Psoas muscle (tissue), 8 donors: ENCODE results near the gene OR6T1. TPM values are rescaled to one million over a fixed set of nuclear protein-coding genes. Genes with fewer than 3 reads are reported as not detected.

Experiments used
- ATAC-seq, 4 donors: fragments of 200-7000 bp; cut with Tn5 transposase; one replicate each; pipeline ENCODE4 v1.9.1; 2020; ENCODE audit warnings: moderate library complexity in 3 of 4, mild to moderate bottlenecking in 2 of 4
- DNase-seq, 2 donors: peaks; one replicate each; pipeline ENCODE4 v3.0.0-alpha.2; 2020
- H3K27ac ChIP-seq: fragments of 200-600 bp; one replicate; pipeline ENCODE4 v1.8.0; 2022
- H3K27me3 ChIP-seq, 3 donors: fragments of 200-600 bp in 1 of 3; one replicate each; pipeline versions ENCODE4 v1.6.1 to v1.8.0; 2013 to 2022; ENCODE audit warnings: low read length in 2 of 3, mild to moderate bottlenecking in 2 of 3, moderate library complexity in 1 of 3; ENCODE audit not compliant: insufficient read depth in 3 of 3
- H3K36me3 ChIP-seq, 2 donors: fragments of 200-600 bp in 1 of 2; one replicate each; pipeline versions ENCODE4 v1.6.1 to v1.8.0; 2013 to 2022; ENCODE audit warnings: low read depth in 1 of 2, mild to moderate bottlenecking in 1 of 2, moderate library complexity in 1 of 2; ENCODE audit not compliant: insufficient read depth in 1 of 2
- H3K4me1 ChIP-seq: fragments of 200-600 bp; one replicate; pipeline ENCODE4 v1.8.0; 2022
- H3K4me3 ChIP-seq: fragments of 200-600 bp; one replicate; pipeline ENCODE4 v1.8.0; 2022; ENCODE audit warnings: mild to moderate bottlenecking
- H3K9me3 ChIP-seq: fragments of 200-600 bp; one replicate; pipeline ENCODE4 v1.8.0; 2022
- WGBS, 3 donors: extraction: QIAGEN DNeasy Blood & Tissue Kit; methylation state at CpG; one replicate each; pipeline versions ENCODE4 v1.1.6 to v1.1.7; 2013; 5-methylcytosine and 5-hydroxymethylcytosine counted together
- intact Hi-C, 2 donors: fragments of 100-400 bp; cut with DNase I; formaldehyde crosslinking; loops; one replicate each; pipeline versions ENCODE4 v1.11.0 to v1.14.2; 2022
- polyA plus RNA-seq, 3 donors: library from polyadenylated mRNA; stranded (reverse); fragments of 200-250 nt; gene quantifications; one replicate each; pipeline ENCODE4 v1.2.3, GENCODE V29; 2013
- total RNA-seq, 4 donors: library from RNA; stranded (reverse); fragmentation: NEBNext Ultra II Directional in 2 of 4; extraction: Animal tissue kit (Norgen Biotek cat#: 25700) in 2 of 4; gene quantifications; one replicate each; pipeline versions ENCODE4 v1.2.1 to v1.2.4, GENCODE V29; 2021 to 2023
- TF ChIP-seq, protein P1 (sequence below): fragments of 200-600 bp; IDR thresholded peaks from one replicate; pipeline ENCODE4 v1.8.0; 2022; ENCODE audit warnings: antibody characterized with exemption
- donor health status: healthy with polysubstance abuse.
- donor health status: DM: no; HTN: no; CAD: no; lungs with moderate emphysema.
- donor health status: Bipolar disorder and iron deficiency.
- donor health status: healthy.
- donor health status: DM: yes; HTN: yes; CAD: no.
- donor health status: DM: no; HTN: no; CAD: no.
- donor health status: DM: no; HTN: no; CAD: no.
- donor health status: DM: yes; HTN: yes; CAD: no.

Gene OR6T1
- total and polyA plus RNA-seq, 7 donors = not detected

DNA sequence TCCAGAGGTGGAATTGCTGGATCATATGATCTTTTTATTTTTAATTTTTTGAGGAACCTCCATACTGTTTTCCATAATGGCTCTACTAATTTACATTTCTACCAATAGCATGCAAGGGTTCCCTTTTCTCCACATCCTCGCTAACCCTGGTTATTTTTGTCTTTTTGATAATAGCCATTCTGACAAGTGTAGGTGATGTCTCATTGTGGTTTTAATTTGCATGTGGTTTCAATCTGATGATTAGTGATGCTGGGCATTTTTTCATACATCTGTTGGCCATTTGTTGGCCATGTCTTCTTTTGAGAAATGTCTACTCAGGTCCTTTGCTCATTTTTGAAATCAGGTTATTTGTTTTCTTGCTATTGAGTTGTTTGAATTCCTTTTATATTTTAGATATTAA lies 19.6 kb downstream of the OR6T1 start:
- ATAC-seq (no peak), DNase-seq (no peak)
- TF ChIP-seq, protein P1, sequence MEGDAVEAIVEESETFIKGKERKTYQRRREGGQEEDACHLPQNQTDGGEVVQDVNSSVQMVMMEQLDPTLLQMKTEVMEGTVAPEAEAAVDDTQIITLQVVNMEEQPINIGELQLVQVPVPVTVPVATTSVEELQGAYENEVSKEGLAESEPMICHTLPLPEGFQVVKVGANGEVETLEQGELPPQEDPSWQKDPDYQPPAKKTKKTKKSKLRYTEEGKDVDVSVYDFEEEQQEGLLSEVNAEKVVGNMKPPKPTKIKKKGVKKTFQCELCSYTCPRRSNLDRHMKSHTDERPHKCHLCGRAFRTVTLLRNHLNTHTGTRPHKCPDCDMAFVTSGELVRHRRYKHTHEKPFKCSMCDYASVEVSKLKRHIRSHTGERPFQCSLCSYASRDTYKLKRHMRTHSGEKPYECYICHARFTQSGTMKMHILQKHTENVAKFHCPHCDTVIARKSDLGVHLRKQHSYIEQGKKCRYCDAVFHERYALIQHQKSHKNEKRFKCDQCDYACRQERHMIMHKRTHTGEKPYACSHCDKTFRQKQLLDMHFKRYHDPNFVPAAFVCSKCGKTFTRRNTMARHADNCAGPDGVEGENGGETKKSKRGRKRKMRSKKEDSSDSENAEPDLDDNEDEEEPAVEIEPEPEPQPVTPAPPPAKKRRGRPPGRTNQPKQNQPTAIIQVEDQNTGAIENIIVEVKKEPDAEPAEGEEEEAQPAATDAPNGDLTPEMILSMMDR = no peak
- Histone ChIP-seq H3K36me3 (no peaks in the 10 kb centered on the region), H3K27ac (no peak overlapping the region), H3K27me3 (no peaks in the 10 kb centered on the region), H3K4me1 (no peaks in the 10 kb centered on the region), H3K4me3 (no peak overlapping the region), H3K9me3 (no peaks in the 10 kb centered on the region)
- WGBS, 3 donors = 88 to 94% (median 90%) methylated on average over 1 of the region's 1 CpG
- intact Hi-C loops = no loop called here

- Histone ChIP-seq H3K36me3 (no peaks in the 10 kb centered on the region), H3K27ac (no peak overlapping the region), H3K9me3 (no peaks in the 10 kb centered on the region), H3K4me3 (no peak overlapping the region), H3K4me1 (no peaks in the 10 kb centered on the region), H3K27me3 (no peaks in the 10 kb centered on the region)
- intact Hi-C loops = no loop called here
- DNase-seq (no peak), ATAC-seq (no peak)
- 19 to 38% (median 32%) methylated on average over 3 of the region's 3 CpGs for WGBS, 3 donors
- TF ChIP-seq, protein P1 = no peak
Observed at GRCh38 chr11:123920943-123921342, 22.7 kb downstream of the OR6T1 start.

GRCh38 chr11:123905826-123906225 lies 37.8 kb downstream of the OR6T1 start:
- Histone ChIP-seq H3K27me3 (no peaks in the 10 kb centered on the region), H3K36me3 (no peaks in the 10 kb centered on the region), H3K4me1 (no peaks in the 10 kb centered on the region), H3K27ac (no peak overlapping the region), H3K9me3 (no peaks in the 10 kb centered on the region), H3K4me3 (no peak overlapping the region)
- ATAC-seq = no peak
- DNase-seq = no peak
- TF ChIP-seq, protein P1 = no peak
- intact Hi-C loops = no loop called here
- WGBS, 3 donors = 37 to 53% (median 39%) methylated on average over 3 of the region's 3 CpGs

DNA sequence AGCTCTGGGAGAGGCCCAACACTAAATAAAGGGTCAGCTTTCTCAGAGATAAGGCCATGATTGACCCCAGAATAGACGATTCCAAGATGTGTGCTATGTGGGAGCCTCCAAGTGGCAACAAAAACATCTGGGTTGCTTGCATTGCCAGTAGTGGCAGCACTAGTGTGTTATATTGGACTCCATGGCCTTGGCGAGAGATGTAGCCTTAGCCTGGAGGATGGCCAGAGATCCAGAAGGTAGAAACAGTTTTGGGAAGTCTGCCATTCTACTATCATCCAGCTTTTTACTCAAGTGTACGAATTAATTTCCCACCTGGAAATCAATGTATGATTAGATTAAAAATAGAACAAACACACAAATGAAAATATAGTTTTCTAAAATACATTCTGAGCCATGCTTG lies 38.7 kb downstream of the OR6T1 start:
- TF ChIP-seq, protein P1 = no peak
- WGBS, 3 donors = 58 to 82% (median 64%) methylated on average over 3 of the region's 3 CpGs
- no peaks in the 10 kb centered on the region for H3K36me3 ChIP-seq
- DNase-seq = no peak
- no peak for ATAC-seq
- no peaks in the 10 kb centered on the region for H3K27me3 ChIP-seq
- no peak overlapping the region for H3K4me3 ChIP-seq
- intact Hi-C loops = no loop called here
- H3K9me3 ChIP-seq = no peaks in the 10 kb centered on the region
- no peak overlapping the region for H3K27ac ChIP-seq
- H3K4me1 ChIP-seq = no peaks in the 10 kb centered on the region

- H3K27me3 ChIP-seq = no peaks in the 10 kb centered on the region
- no peaks in the 10 kb centered on the region for H3K36me3 ChIP-seq
- no peak overlapping the region for H3K27ac ChIP-seq
- no peak for ATAC-seq
- no peak for DNase-seq
- intact Hi-C loops = no loop called here
- no peaks in the 10 kb centered on the region for H3K9me3 ChIP-seq
- H3K4me3 ChIP-seq = no peak overlapping the region
- TF ChIP-seq, protein P1 = no peak
- 86 to 88% (median 86%) methylated on average over 2 of the region's 2 CpGs for WGBS, 3 donors
- H3K4me1 ChIP-seq = no peaks in the 10 kb centered on the region
Observed at GRCh38 chr11:123903932-123904331, 39.7 kb downstream of the OR6T1 start.
